Measurements from ENCODE around the gene CDH2.

The CDH2 gene

DNA sequence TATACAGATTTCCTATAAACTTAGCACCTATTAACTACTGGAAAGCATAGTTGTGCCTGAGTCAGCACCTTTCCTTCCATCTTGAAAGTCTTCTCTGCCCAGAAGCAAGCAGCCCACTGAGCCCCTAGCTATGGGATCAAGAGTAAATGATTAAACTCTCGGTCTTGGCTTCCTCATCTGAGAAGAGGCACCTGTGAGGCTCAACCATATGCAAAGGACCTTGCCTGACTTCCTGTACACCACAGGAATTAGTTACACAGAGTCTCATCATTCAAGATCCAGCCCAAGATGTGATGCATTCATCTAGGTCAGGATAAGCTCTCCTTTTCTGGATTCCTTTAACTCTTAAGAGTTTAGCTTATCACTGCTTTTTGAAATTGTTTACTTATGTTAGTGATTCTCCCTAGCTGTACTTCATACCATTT, 96.0 kb downstream of the CDH2 start:
- DNase-seq = no peak

GRCh38 chr18:28079883-28080282, 97.0 kb downstream of the CDH2 start:
- DNase-seq = no peak

DNA sequence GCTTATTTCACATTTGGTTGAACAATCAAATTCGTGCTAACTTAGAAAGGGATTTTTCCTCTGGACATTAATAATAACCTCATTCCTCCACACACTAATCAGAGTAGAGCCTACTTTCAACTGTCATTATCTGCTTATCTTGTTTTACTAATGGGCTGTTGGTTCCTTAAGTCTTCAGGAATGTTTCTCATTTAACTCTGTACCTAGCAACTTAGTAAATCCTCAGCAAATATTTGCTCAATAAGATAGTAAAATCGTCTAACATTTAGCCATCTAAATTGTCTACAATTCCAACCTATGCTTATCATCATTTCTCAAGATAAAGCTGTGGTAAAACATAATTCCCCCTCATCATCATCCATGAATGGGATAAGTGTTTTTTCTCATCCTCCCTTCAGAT, 98.1 kb downstream of the CDH2 start:
- DNase-seq = no peak

- DNase-seq = no peak
Measured at GRCh38 chr18:28078298-28078697, 98.6 kb downstream of the CDH2 start.

DNA sequence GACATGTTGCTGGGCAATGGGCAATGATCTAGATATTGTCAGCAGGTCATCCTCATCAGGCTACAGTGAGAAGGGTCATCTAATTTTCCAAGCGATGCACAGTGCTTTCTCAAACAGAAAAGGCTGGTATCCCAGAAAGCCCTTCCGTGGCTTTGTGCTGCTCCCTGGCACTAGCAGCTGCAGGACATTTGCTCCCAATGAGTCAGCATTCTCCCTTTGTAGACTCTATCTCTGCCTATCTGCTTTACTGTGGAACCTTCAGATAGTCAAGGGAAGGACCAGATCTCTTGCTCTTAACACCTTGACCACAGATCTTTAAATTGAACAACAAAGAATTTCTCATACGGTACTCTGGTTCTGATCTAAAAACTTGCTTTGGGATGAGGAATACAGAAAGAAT, 101.4 kb downstream of the CDH2 start:
- DNase-seq = no peak

GRCh38 chr18:28074076-28074475, 102.9 kb downstream of the CDH2 start:
- no peak for DNase-seq

DNA sequence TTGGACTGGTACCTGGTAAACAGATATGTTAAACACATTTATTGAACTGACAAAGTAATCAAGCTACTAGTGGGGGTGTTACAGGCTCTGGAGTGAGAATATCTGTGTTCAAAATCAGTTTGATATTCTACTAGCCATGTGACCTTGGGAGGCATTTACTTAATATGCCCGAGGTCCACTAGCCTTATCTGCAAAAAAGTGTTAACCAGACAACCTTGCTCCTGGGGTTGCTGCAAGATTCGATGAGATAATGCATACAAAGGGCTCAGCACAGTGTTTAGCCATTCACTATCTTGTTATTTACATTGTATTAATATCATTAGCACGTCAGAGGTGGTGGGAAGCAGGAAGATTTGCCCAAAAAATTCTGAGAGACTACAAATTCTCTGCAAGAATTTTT, 103.3 kb downstream of the CDH2 start:
- no peak for DNase-seq

DNA sequence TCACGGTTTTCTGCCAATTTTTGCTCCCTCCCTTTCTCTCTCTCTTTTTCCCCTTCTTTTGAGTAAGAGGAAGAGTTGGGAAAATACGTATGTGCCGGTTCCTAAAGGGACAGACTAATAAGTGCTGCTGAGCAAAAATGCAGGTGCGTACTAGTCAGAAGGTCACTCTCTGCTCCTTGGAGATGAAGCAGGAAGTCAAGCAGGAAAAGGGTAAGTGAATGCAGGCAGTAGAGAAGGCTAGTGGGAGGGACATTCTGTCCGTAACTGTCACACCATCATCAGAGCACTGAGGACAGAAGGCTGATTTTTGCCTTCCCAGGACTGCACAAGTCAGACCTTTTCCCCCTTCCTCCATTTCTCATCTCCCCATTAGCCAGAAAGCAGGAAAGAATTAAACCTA, 105.7 kb downstream of the CDH2 start:
- no peak for DNase-seq

DNA sequence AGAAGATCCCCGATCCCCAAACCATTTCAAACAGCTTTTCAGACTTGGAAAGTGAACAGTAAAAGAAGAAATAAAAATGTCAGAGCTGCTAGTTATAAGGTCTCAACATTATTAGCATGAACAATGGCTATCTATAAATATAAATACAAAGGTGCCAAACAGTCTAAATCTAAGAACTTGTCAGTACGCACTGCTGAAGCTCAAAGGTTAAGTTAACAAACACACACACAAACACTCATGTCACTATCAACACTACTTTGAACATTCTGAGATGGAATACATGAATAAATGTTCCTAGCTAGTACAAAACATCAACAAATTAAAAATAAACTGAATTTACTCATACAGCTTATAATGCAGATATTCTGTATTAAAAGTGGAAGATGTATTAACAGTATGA, 108.7 kb downstream of the CDH2 start:
- no peak for DNase-seq

DNA sequence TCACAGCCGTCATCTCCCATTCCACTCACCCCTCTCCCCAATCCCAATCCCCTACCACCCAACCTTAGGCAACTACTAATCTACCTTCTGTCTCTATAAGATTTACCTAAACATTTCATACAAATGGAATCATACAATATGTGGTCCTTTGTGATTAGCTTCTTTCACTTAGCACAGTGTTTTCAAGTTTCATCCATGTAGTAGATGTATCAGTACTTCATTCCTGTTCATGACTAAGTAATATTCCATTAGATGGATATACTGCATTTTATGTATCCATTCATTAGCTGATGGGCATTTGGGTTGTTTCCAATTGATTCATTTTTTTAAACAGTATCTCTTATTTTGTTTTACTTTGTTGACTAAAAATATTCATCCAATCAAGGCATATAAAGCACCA, 109.6 kb downstream of the CDH2 start:
- DNase-seq = no peak

DNA sequence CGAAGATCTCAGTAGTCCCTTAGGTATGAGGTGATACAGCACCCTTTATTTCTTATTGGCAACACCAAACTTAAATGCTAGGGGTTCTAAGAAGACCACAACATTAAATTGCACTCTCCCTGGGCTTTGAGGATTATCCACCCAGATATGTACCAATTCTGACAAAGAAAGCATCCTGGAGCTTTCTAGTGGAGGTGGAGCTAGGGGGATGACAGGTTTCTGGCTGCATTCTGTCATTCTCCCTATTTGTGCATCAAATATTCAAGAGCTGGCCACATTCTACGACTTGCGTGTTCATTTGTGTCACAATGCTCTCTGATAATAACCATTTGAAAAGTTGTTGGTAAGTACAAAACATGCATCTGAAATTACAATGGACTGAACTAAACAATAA, 111.1 kb downstream of the CDH2 start:
- no peak for DNase-seq

DNA sequence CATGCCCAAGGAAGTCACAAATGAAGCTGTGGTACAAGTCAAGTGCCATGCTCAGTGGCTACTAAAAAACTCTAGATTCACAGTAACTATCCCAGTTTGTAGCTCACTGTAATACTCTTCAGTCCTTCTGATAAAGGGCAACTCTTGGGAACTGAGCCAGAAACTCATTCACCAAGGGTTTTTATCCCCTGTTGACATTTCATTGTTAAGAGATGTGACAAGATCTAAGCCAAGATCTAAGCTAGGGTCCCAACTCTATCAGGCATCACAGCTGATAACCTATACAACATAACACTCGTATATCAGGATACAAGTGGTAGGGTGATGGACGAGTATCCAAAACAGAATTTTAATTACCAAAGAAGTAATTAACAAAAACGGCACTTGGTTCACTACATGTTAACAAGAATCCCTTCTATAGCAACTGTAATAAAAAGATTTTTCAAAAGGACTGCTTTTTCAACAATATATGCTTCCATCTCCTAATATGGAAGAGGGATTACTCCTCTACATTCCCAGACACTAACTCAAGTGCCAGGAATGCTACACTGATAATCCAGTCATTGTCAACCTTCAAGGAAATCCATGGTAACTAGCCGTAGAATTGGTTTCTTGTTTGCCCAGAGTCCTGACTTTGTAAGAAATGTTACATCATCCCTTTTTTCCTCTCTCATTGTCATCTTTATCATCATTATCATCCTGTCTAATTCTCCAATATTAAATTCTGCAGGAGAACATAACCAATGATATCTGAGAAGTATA, 111.7 kb downstream of the CDH2 start:
- no peak for DNase-seq

- DNase-seq = no peak
Measured at GRCh38 chr18:28063926-28064325, 113.0 kb downstream of the CDH2 start.

DNA sequence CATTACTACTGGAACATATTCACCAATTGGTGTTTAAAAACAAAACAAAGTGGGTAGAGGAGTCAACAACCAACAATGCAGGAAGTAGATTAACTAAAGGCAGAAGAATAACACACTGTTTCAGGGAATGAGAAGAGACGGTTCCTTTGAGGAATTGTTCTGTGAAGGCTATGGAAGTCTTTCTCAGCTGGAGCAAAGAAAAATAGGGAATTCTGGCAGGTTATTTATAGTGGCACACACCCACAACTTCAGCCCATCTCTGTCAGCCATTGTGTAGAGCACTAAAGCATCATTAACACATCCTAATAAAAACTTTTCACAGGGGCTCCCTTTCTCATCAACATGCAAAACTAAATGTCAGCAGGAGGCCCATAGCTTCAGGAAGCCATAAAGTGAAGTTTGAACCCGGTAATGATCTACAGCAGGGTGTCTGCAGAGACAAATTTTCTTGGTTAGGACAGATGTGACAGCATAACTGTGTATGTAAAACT, 113.6 kb downstream of the CDH2 start:
- DNase-seq = no peak

- no peak for DNase-seq
Measured at GRCh38 chr18:28062443-28062842, 114.5 kb downstream of the CDH2 start.

GRCh38 chr18:28059861-28060260, 117.1 kb downstream of the CDH2 start:
- no peak for DNase-seq

GRCh38 chr18:28050545-28050944, 126.4 kb downstream of the CDH2 start:
- DNase-seq = no peak

- DNase-seq = no peak
Measured at GRCh38 chr18:28048612-28049011, 128.3 kb downstream of the CDH2 start.

GRCh38 chr18:28045880-28046279, 131.1 kb downstream of the CDH2 start:
- no peak for DNase-seq

DNA sequence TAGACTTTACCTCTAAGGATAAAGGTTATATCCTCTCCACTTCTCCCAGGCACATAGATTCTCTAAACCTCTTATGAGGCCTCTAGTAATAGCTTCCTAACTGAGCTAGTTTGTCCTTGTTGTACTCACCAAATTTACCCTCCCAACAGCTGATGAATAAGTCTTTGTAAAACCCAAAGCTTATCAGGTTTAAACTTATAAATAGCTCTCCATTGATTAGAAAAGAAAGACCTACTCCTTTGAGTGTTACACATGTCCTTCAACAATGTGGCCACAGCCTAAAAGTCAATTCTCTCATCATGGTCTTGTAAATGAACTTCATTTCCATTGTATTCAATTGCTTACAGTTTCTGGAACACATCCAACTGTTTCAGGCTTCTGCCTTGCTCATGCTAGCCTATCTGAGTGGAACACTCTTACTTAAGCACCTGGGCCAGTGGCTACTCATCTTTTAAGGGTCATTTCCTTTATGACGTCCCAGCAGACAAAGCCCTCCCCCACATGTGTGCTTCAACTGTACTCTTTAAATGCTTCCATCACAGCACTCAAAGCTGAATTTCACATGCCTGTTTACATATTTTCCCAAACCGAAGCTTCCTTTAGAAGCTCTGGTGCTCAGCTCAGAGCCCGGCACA, 131.6 kb downstream of the CDH2 start:
- DNase-seq = no peak

DNA sequence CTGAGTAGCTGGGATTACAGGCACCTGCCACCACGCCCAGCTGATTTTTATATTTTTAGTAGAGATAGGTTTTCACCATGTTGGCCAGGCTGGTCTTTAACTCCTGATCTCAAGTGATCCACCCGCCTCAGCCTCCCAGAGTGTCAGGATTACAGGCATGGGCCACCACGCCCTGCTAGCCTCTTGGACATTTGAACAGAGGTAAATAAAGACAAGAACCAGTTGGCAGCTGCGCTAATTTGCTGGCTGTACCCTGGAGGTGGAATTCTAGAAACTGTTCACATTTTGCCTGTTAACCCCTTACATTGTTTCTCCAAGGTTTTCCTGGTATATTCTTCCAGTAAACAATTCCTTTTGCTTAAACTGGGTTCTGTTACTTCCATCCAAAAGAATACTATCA, 132.9 kb downstream of the CDH2 start:
- DNase-seq = no peak

- DNase-seq = no peak
Measured at GRCh38 chr18:28043631-28044030, 133.3 kb downstream of the CDH2 start.

- DNase-seq = no peak
Measured at GRCh38 chr18:28041366-28041765, 135.6 kb downstream of the CDH2 start.

DNA sequence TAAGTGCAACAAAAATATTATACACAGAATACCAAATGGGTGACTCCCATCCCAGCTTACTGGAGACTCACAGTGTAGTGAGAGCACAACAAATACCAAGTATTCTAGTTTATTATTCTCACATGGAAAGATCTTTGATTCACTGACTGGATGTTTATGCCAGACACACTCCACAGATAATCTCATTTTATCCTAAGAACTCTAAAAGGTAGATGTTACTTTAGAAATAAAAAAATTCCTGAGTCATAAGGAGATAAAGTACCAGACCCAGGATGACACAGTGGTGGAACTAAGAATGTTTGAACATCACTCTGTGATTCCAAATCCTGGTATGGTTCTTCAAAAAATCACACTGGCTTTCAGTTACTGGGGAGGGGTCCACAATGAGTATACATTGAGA, 136.2 kb downstream of the CDH2 start:
- DNase-seq = no peak

GRCh38 chr18:28040211-28040610, 136.7 kb downstream of the CDH2 start:
- no peak for DNase-seq

Data from NCI-H146 (cell line).